H1 (cell line): ENCODE results near the gene CD164L2. TPM values are rescaled to one million over a fixed set of nuclear protein-coding genes. Genes with fewer than 3 reads are reported as not detected.

Source experiments
- CTCF ChIA-PET: fragments of 300-600 bp; sonication (Branson Sonifier 250); formaldehyde crosslinking; loops from one replicate; lab custom pipeline; 2021; ENCODE audit not compliant: partially characterized antibody; lab: Charles Lee
- POLR2A ChIA-PET: fragments of 300-600 bp; sonication (Branson Sonifier 250); formaldehyde crosslinking; loops from one replicate; lab custom pipeline; 2021; ENCODE audit warnings: inconsistent platforms; ENCODE audit not compliant: partially characterized antibody; lab: Charles Lee
- DNase-seq, 2 experiments: peaks; one replicate each; pipeline versions ENCODE4 v3.0.0 to v3.0.0-alpha.2; 2010 to 2022; ENCODE audit warnings: low spot score in 2 of 2, low read depth in 1 of 2, mixed read lengths in 1 of 2
- FAIRE-seq: peaks from 2 replicates; lab custom pipeline; 2011; peaks lifted over from hg19 to GRCh38; lab: Jason Lieb, UNC
- H2AFZ ChIP-seq: 2 replicates; pipeline ENCODE4 v1.8.1; 2012; ENCODE audit warnings: low read length, inconsistent platforms
- H2AK5ac ChIP-seq: 2 replicates; pipeline ENCODE4 v1.6.1; 2013; ENCODE audit warnings: low read depth, low read length
- H2BK120ac ChIP-seq: replicated peaks from 2 replicates; pipeline ENCODE3; 2013; ENCODE audit warnings: low read depth, low read length, inconsistent platforms
- H2BK12ac ChIP-seq: 2 replicates; pipeline ENCODE4 v1.6.1; 2013; ENCODE audit warnings: low read depth, low read length
- H2BK15ac ChIP-seq: 2 replicates; pipeline ENCODE4 v1.6.1; 2013; ENCODE audit warnings: low read length
- H2BK20ac ChIP-seq: 2 replicates; pipeline ENCODE4 v1.6.1; 2013; ENCODE audit warnings: low read length
- H2BK5ac ChIP-seq: 2 replicates; pipeline ENCODE4 v1.6.1; 2013; ENCODE audit warnings: low read depth, low read length
- H3K14ac ChIP-seq: 2 replicates; pipeline ENCODE4 v1.6.1; 2013; ENCODE audit warnings: inconsistent platforms; ENCODE audit not compliant: insufficient read length
- H3K18ac ChIP-seq: 2 replicates; pipeline ENCODE4 v1.6.1; 2013; ENCODE audit warnings: low read length; ENCODE audit errors: extremely low read depth
- H3K23ac ChIP-seq: 2 replicates; pipeline ENCODE4 v1.6.1; 2013; ENCODE audit warnings: inconsistent platforms; ENCODE audit not compliant: insufficient read length
- H3K23me2 ChIP-seq: 2 replicates; pipeline ENCODE4 v1.6.1; 2013; ENCODE audit warnings: low read depth, low read length
- H3K27ac ChIP-seq: 2 replicates; pipeline ENCODE4 v1.6.1; 2011; ENCODE audit warnings: low read depth, low read length, inconsistent platforms
- H3K27me3 ChIP-seq, 4 experiments: replicated peaks in 1 of 4; 1 replicate in 1 of 4; 2 replicates in 3 of 4; pipeline versions ENCODE4 v1.6.1 to v1.8.1; 2011 to 2013; ENCODE audit warnings: low read length in 3 of 4, mild to moderate bottlenecking in 3 of 4, inconsistent platforms in 2 of 4, mixed read lengths in 2 of 4, moderate library complexity in 1 of 4; ENCODE audit not compliant: control insufficient read depth in 3 of 4, insufficient read depth in 3 of 4; ENCODE audit errors: extremely low read depth in 1 of 4
- H3K36me3 ChIP-seq, 4 experiments: 2 replicates each; pipeline versions ENCODE4 v1.6.1 to v1.8.1; 2011 to 2013; ENCODE audit warnings: mild to moderate bottlenecking in 4 of 4, low read length in 3 of 4, moderate library complexity in 2 of 4, control low read depth in 1 of 4, inconsistent platforms in 1 of 4; ENCODE audit not compliant: insufficient read depth in 4 of 4, control insufficient read depth in 2 of 4
- H3K4ac ChIP-seq: replicated peaks from 2 replicates; pipeline ENCODE3; 2013; ENCODE audit warnings: low read length, low read depth, mixed read lengths, inconsistent platforms; ENCODE audit not compliant: insufficient read length
- H3K4me1 ChIP-seq, 4 experiments: replicated peaks in 1 of 4; 1 replicate in 1 of 4; 2 replicates in 3 of 4; pipeline versions ENCODE4 v1.6.1 to v1.8.1; 2011 to 2013; ENCODE audit warnings: low read length in 3 of 4, inconsistent platforms in 2 of 4, mixed read lengths in 1 of 4; ENCODE audit not compliant: insufficient read depth in 4 of 4, control insufficient read depth in 3 of 4
- H3K4me2 ChIP-seq, 2 experiments: 2 replicates each; pipeline versions ENCODE4 v1.6.1 to v1.8.1; 2011 to 2013; ENCODE audit warnings: low read depth in 2 of 2, low read length in 2 of 2, control low read depth in 1 of 2, inconsistent platforms in 1 of 2, mild to moderate bottlenecking in 1 of 2; ENCODE audit not compliant: insufficient read depth in 1 of 2
- H3K4me3 ChIP-seq, 4 experiments: fragments of 200-600, 300-600 bp in 1 of 4; sonication (generic), shearing (Covaris generic), sonication (Bioruptor Twin) in 1 of 4; 2 replicates each; pipeline versions ENCODE4 v1.5.1 to v1.8.1; 2011 to 2016; ENCODE audit warnings: low read length in 4 of 4, low read depth in 3 of 4, control low read depth in 2 of 4, inconsistent platforms in 2 of 4, mild to moderate bottlenecking in 2 of 4, mixed read lengths in 1 of 4, moderate library complexity in 1 of 4; ENCODE audit not compliant: insufficient read depth in 2 of 4; ENCODE audit errors: extremely low read depth in 1 of 4
- H3K56ac ChIP-seq: replicated peaks from 2 replicates; pipeline ENCODE3; 2013; ENCODE audit warnings: low read depth, mild to moderate bottlenecking, mixed read lengths, low read length, inconsistent platforms; ENCODE audit not compliant: insufficient read length
- H3K79me1 ChIP-seq: 2 replicates; pipeline ENCODE4 v1.6.1; 2013; ENCODE audit warnings: low read depth, low read length, control low read depth
- H3K79me2 ChIP-seq, 2 experiments: 2 replicates each; pipeline versions ENCODE4 v1.6.1 to v1.8.1; 2012 to 2013; ENCODE audit warnings: low read length in 2 of 2, mild to moderate bottlenecking in 2 of 2, inconsistent platforms in 1 of 2; ENCODE audit not compliant: insufficient read depth in 2 of 2, control insufficient read depth in 1 of 2
- H3K9ac ChIP-seq, 4 experiments: replicated peaks in 1 of 4; 1 replicate in 1 of 4; 2 replicates in 3 of 4; pipeline versions ENCODE4 v1.6.1 to v1.8.1; 2011 to 2013; ENCODE audit warnings: low read depth in 3 of 4, low read length in 3 of 4, control low read depth in 2 of 4, mild to moderate bottlenecking in 2 of 4, moderate library complexity in 2 of 4, inconsistent platforms in 1 of 4; ENCODE audit errors: extremely low read depth in 1 of 4
- H3K9me3 ChIP-seq, 2 experiments: 2 replicates each; pipeline versions ENCODE4 v1.6.1 to v1.8.1; 2012 to 2013; ENCODE audit warnings: mild to moderate bottlenecking in 2 of 2, moderate library complexity in 2 of 2, control low read depth in 1 of 2, inconsistent platforms in 1 of 2, low read depth in 1 of 2, low read length in 1 of 2, mixed read lengths in 1 of 2; ENCODE audit not compliant: insufficient read depth in 2 of 2
- H4K20me1 ChIP-seq, 2 experiments: replicated peaks in 1 of 2; 2 replicates each; pipeline versions ENCODE3 to v1.8.1; 2011 to 2013; ENCODE audit warnings: inconsistent platforms in 2 of 2, low read length in 2 of 2, mild to moderate bottlenecking in 1 of 2; ENCODE audit not compliant: insufficient read depth in 2 of 2, control insufficient read depth in 1 of 2
- H4K5ac ChIP-seq: 2 replicates; pipeline ENCODE4 v1.6.1; 2013; ENCODE audit warnings: low read length, low read depth, mixed read lengths, inconsistent platforms; ENCODE audit not compliant: insufficient read length
- H4K8ac ChIP-seq: 2 replicates; pipeline ENCODE4 v1.8.0; 2013; ENCODE audit warnings: mild to moderate bottlenecking, moderate library complexity, low read length, inconsistent platforms; ENCODE audit not compliant: insufficient read depth; ENCODE audit errors: extremely low read depth
- H4K91ac ChIP-seq: replicated peaks from 2 replicates; pipeline ENCODE3; 2013; ENCODE audit warnings: low read length, mixed read lengths, inconsistent platforms; ENCODE audit not compliant: insufficient read length
- CTCF ChIP-seq, 3 experiments: IDR thresholded peaks; 1 replicate in 2 of 3; 2 replicates in 1 of 3; pipeline versions ENCODE4 v1.5.1 to v1.6.1; 2011; ENCODE audit warnings: low read length in 3 of 3, mild to moderate bottlenecking in 3 of 3, inconsistent platforms in 2 of 3, low read depth in 1 of 3, moderate library complexity in 1 of 3; ENCODE audit not compliant: insufficient read depth in 1 of 3; ENCODE audit errors: control extremely low read depth in 1 of 3
- JUND ChIP-seq: IDR thresholded peaks from 2 replicates; pipeline ENCODE4 v1.6.1; 2011; ENCODE audit warnings: mild to moderate bottlenecking, improper control_type of control experiment, low read length
- MAFK ChIP-seq: IDR thresholded peaks from 2 replicates; pipeline ENCODE4 v1.6.1; 2012; ENCODE audit warnings: low read depth, mild to moderate bottlenecking, improper control_type of control experiment, low read length
- RAD21 ChIP-seq, 2 experiments: IDR thresholded peaks in 1 of 2; conservative IDR thresholded peaks in 1 of 2; 2 replicates each; pipeline ENCODE4 v1.6.1; 2011; ENCODE audit warnings: low read depth in 2 of 2, low read length in 2 of 2, improper control_type of control experiment in 1 of 2, inconsistent platforms in 1 of 2, mild to moderate bottlenecking in 1 of 2, moderate library complexity in 1 of 2
- TAF1 ChIP-seq: IDR thresholded peaks from 2 replicates; pipeline ENCODE4 v1.6.1; 2011; ENCODE audit warnings: mild to moderate bottlenecking, low read depth, low read length
- TEAD4 ChIP-seq: IDR thresholded peaks from 2 replicates; pipeline ENCODE4 v1.6.1; 2012; ENCODE audit warnings: low read depth, low read length, inconsistent platforms, mixed read lengths
- YY1 ChIP-seq: IDR thresholded peaks from 2 replicates; pipeline ENCODE4 v1.6.1; 2011; ENCODE audit warnings: low read depth, mild to moderate bottlenecking, low read length
- WGBS, 2 experiments: shearing (Covaris generic) in 1 of 2; methylation state at CpG; one replicate each; pipeline versions ENCODE4 v1.1.6 to v1.1.7; 2013 to 2015; ENCODE audit warnings: low lambda C conversion rate in 2 of 2, mixed read lengths in 2 of 2, inconsistent platforms in 1 of 2, low coverage in 1 of 2, missing lambda C conversion rate in 1 of 2; ENCODE audit not compliant: insufficient replicate concordance in 2 of 2, insufficient coverage in 1 of 2, insufficient read length in 1 of 2; ENCODE audit errors: extremely low coverage in 1 of 2, missing lambda C conversion rate in 1 of 2; 5-methylcytosine and 5-hydroxymethylcytosine counted together
- polyA plus RNA-seq, 7 experiments: library from polyadenylated mRNA; depleted of rRNA in 3 of 7; stranded (reverse) in 5 of 7; unstranded in 2 of 7; fragments of >200 nt in 5 of 7; fragments of 200-250 nt in 2 of 7; gene quantifications; 1 replicate in 5 of 7; 2 replicates in 1 of 7; 4 replicates in 1 of 7; pipeline versions ENCODE4 v1.2.1 to v1.2.3, GENCODE V29; 2011 to 2013; ENCODE audit warnings: missing spikeins in 2 of 7, mixed read lengths in 2 of 7
- total RNA-seq: library from RNA; stranded (reverse); fragmentation: NEBNext Ultra II Directional; extraction: Animal tissue kit (Norgen Biotek cat#: 25700); gene quantifications from 2 replicates; pipeline ENCODE4 v1.2.1, GENCODE V29; 2021

Gene CD164L2
- total and polyA plus RNA-seq, 2 of the 8 experiments (the other 6 are each of a cell fraction or from before 2014, with no cell fraction given) = 3.3 TPM

DNA sequence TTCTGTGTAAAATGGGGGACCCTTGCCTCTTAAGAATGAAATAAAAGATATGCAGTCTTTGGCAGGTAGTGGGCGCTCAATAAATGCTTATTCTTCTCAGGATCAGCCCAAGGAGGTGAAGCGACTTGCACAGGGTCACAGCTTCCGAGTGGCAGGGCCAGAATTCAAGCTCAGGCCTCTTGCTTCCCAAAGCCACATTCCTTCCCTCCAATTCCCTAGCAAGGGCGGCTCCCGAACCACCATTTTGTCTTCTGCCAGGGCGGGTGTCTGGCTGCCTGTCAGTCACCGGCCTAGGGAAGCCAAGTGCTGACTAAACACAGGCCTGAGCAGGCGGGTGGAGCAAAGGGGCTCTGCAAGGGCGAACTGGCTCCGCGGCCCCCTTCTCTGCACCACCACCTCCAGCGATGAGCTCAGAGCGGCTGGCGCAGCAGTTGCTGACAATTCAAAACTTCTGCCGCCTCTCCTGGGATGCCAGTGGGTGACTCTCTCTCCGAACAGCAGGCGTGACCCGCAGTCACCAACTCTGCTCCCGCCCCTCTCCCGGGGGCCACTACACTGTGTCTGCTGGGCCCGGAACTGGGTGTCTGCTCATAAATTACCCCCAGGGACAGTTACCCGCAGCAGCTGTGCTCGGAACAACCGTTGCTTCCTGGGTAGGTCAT lies 20.1 kb upstream of the CD164L2 start:
- no peak overlapping the region for H2AFZ ChIP-seq
- H3K9ac ChIP-seq = peak overlapping the region in 2 of 4 experiments; percentile 3 to 4; a peak in 1 of 7 replicates
- no peak overlapping the region for H2BK20ac ChIP-seq
- FAIRE-seq (no peak), DNase-seq (peak in 1 of 2 experiments; percentile 71)
- WGBS, 2 experiments = 78% methylated on average over 24 of the region's 24 CpGs; no CpG with 5 or more reads in 1 of the 2 experiments
- H3K4me2 ChIP-seq = no peak overlapping the region
- H3K56ac ChIP-seq = no peak overlapping the region
- TF ChIP-seq RAD21 (IDR thresholded peaks at IDR 0.05 in 1 of 2, conservative IDR thresholded peaks at IDR 0.05 in 1 of 2; ENCODE audit: low read depth in 2 of 2, low read length in 2 of 2) (peak; percentile 36 to 46; a peak in 3 of 4 replicates), YY1 (peak; percentile 87), TEAD4 (0 out of 2 replicates have a peak, but pooled peaks have one; percentile 44), MAFK (no peak), JUND (no peak), CTCF (IDR thresholded peaks at IDR 0.05; ENCODE audit: control extremely low read depth in 1 of 3, insufficient read depth in 1 of 3, low read depth in 1 of 3, low read length in 3 of 3) (peak in 2 of 3 experiments; percentile 26 to 53; a peak in 2 of 4 replicates), TAF1 (no peak)
- no peak overlapping the region for H3K23ac ChIP-seq
- no peak overlapping the region for H2AK5ac ChIP-seq
- CTCF ChIA-PET = interaction anchor here (0.8 to 37.8 kb wide), 30 partner anchors 8 to 370 kb away, joined by 3 to 863 read pairs (median 5); partner anchors contain the start of genes AHDC1, GPR3, MAP3K6 and STX12
- peak overlapping the region; percentile 1; the same call in 1 of the 2 replicates for H3K27ac ChIP-seq
- H3K36me3 ChIP-seq = peaks cover 0 to 12% (median 4%) of the 10 kb centered on the region in 4 experiments; a peak in 4 of 8 replicates
- no peak overlapping the region for H3K14ac ChIP-seq
- no peak overlapping the region for H3K4me3 ChIP-seq
- no peaks in the 10 kb centered on the region for H3K79me1 ChIP-seq
- H3K79me2 ChIP-seq = no peaks in the 10 kb centered on the region
- POLR2A ChIA-PET = interaction anchor here (0.5 to 1.9 kb wide), 10 partner anchors 21 to 248 kb away, joined by 3 to 6 read pairs (median 4); partner anchors contain the start of gene SLC9A1
- peak overlapping the region; percentile 46; the same call in 1 of the 2 replicates for H2BK5ac ChIP-seq
- no peak overlapping the region for H3K4ac ChIP-seq
- no peaks in the 10 kb centered on the region for H3K9me3 ChIP-seq
- H2BK12ac ChIP-seq = no peak overlapping the region
- H3K23me2 ChIP-seq = no peaks in the 10 kb centered on the region
- H4K8ac ChIP-seq = peak overlapping the region; percentile 39
- H3K18ac ChIP-seq = no peak overlapping the region
- no peaks in the 10 kb centered on the region for H3K27me3 ChIP-seq
- H4K5ac ChIP-seq = no peak overlapping the region
- no peak overlapping the region for H2BK15ac ChIP-seq
- H4K91ac ChIP-seq = no peak overlapping the region
- peaks cover 12 to 43% (median 19%) of the 10 kb centered on the region in 4 experiments for H3K4me1 ChIP-seq
- H4K20me1 ChIP-seq = peaks cover 0 to 4% of the 10 kb centered on the region in 2 experiments
- H2BK120ac ChIP-seq = no peak overlapping the region
